Esophagus (tissue), 2 donors: ENCODE data around the gene AKT3. TPM values are rescaled to one million over a fixed set of nuclear protein-coding genes. Genes with fewer than 3 reads are reported as not detected.

Experiments used
- polyA plus RNA-seq, 2 donors: library from polyadenylated mRNA; stranded (reverse); fragments of 200-250 nt; gene quantifications; one replicate each; pipeline ENCODE4 v1.2.3, GENCODE V29; 2013
- donor health status: healthy with polysubstance abuse.
- donor health status: Bipolar disorder and iron deficiency.

The AKT3 gene
- polyA plus RNA-seq, 2 donors: 2.1 to 4.4 TPM

Other genes starting within 250 kb of the AKT3 start
- 1 to 10 TPM; 3.0 to 3.5 TPM for gene ZBTB18, start 201.0 kb upstream of the AKT3 start, polyA plus RNA-seq